Mesendoderm (in vitro differentiated cells): Measurements from ENCODE around the gene CNP.

Experiments used
- DNase-seq: peaks from one replicate; pipeline ENCODE4 v3.0.0; 2013
- H2AK5ac ChIP-seq: 2 replicates; pipeline ENCODE4 v1.6.1; 2013; ENCODE audit warnings: low read length, inconsistent platforms
- H2BK120ac ChIP-seq: 2 replicates; pipeline ENCODE4 v1.6.1; 2013; ENCODE audit warnings: low read depth, mild to moderate bottlenecking, low read length, moderate library complexity, mixed read lengths
- H2BK15ac ChIP-seq: replicated peaks from 2 replicates; pipeline ENCODE4 v1.6.1; 2013; ENCODE audit warnings: low read depth, mild to moderate bottlenecking, moderate library complexity
- H2BK5ac ChIP-seq: 2 replicates; pipeline ENCODE4 v1.6.1; 2013; ENCODE audit warnings: low read length, inconsistent platforms
- H3K18ac ChIP-seq: 2 replicates; pipeline ENCODE4 v1.6.1; 2013; ENCODE audit warnings: mild to moderate bottlenecking, low read length, mixed read lengths
- H3K23ac ChIP-seq: one replicate; pipeline ENCODE4 v1.6.1; 2013; ENCODE audit warnings: low read length
- H3K27ac ChIP-seq: 2 replicates; pipeline ENCODE4 v1.5.1; 2013; ENCODE audit warnings: low read depth, mild to moderate bottlenecking, inconsistent platforms, low read length, moderate library complexity
- H3K27me3 ChIP-seq: 2 replicates; pipeline ENCODE4 v1.6.1; 2013; ENCODE audit warnings: low read length, control low read depth, mild to moderate bottlenecking, inconsistent platforms; ENCODE audit not compliant: insufficient read depth, poor library complexity
- H3K36me3 ChIP-seq: 2 replicates; pipeline ENCODE4 v1.6.1; 2013; ENCODE audit warnings: low read length, inconsistent platforms; ENCODE audit not compliant: control insufficient read depth, insufficient read depth
- H3K4ac ChIP-seq: one replicate; pipeline ENCODE4 v1.6.1; 2013; ENCODE audit warnings: low read depth, mild to moderate bottlenecking, low read length, moderate library complexity
- H3K4me1 ChIP-seq: 2 replicates; pipeline ENCODE4 v1.6.1; 2013; ENCODE audit warnings: low read depth, low read length, inconsistent platforms; ENCODE audit not compliant: control insufficient read depth
- H3K4me2 ChIP-seq: 2 replicates; pipeline ENCODE4 v1.6.1; 2013; ENCODE audit warnings: low read length
- H3K4me3 ChIP-seq: 2 replicates; pipeline ENCODE4 v1.5.1; 2013; ENCODE audit warnings: mild to moderate bottlenecking, low read length
- H3K56ac ChIP-seq: one replicate; pipeline ENCODE4 v1.6.1; 2013; ENCODE audit warnings: low read length
- H3K79me1 ChIP-seq: 2 replicates; pipeline ENCODE4 v1.6.1; 2013; ENCODE audit warnings: low read length, inconsistent platforms
- H3K79me2 ChIP-seq: 2 replicates; pipeline ENCODE4 v1.6.1; 2013; ENCODE audit warnings: mild to moderate bottlenecking, low read length; ENCODE audit not compliant: control insufficient read depth, insufficient read depth
- H3K9ac ChIP-seq: 2 replicates; pipeline ENCODE4 v1.6.1; 2013; ENCODE audit warnings: low read length, inconsistent platforms
- H4K5ac ChIP-seq: one replicate; pipeline ENCODE4 v1.6.1; 2013; ENCODE audit warnings: low read length
- H4K8ac ChIP-seq: one replicate; pipeline ENCODE4 v1.6.1; 2013; ENCODE audit warnings: low read depth, mild to moderate bottlenecking, control low read depth, low read length, moderate library complexity
- WGBS: extraction: QIAGEN DNeasy Blood & Tissue Kit; methylation state at CpG from one replicate; pipeline ENCODE4 v1.1.7; 2013; ENCODE audit warnings: low lambda C conversion rate, missing lambda C conversion rate; ENCODE audit not compliant: insufficient coverage; ENCODE audit errors: extremely low coverage; 5-methylcytosine and 5-hydroxymethylcytosine counted together

CNP gene

DNA sequence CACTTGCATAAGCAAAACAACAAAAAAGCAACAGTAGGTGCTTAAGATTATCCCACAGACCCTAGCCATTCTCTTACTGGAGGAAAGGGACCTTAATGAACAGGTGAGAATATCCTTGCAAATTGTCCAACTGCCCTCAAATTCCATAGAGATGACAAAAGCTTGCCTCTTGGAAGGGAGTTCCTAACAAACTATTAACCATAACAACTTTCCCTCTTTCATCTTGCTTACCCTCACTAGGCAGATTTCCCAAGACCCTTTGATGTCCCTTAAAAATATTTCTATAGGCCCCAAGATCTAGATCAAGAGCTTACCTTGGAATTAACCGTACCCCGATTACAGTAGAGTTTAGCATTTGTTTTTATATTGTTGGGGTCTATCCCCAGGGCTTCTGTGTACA is 21.8 kb downstream of the CNP start:
- DNase-seq = no peak
- Histone ChIP-seq H2BK15ac (no peak overlapping the region), H3K27me3 (no peaks in the 10 kb centered on the region), H3K79me1 (no peaks in the 10 kb centered on the region), H2BK5ac (no peak overlapping the region), H2BK120ac (no peak overlapping the region), H3K79me2 (no peaks in the 10 kb centered on the region), H3K4me3 (no peak overlapping the region), H3K18ac (no peak overlapping the region), H2AK5ac (no peak overlapping the region), H4K8ac (no peak overlapping the region), H3K27ac (no peak overlapping the region), H3K36me3 (peaks cover 24% of the 10 kb centered on the region), H3K9ac (no peak overlapping the region), H3K4me1 (no peaks in the 10 kb centered on the region), H3K23ac (no peak overlapping the region), H3K4me2 (no peak overlapping the region), H3K56ac (no peak overlapping the region), H4K5ac (no peak overlapping the region), H3K4ac (no peak overlapping the region)
- WGBS = no CpG with 5 or more reads among the region's 2 CpGs

DNA sequence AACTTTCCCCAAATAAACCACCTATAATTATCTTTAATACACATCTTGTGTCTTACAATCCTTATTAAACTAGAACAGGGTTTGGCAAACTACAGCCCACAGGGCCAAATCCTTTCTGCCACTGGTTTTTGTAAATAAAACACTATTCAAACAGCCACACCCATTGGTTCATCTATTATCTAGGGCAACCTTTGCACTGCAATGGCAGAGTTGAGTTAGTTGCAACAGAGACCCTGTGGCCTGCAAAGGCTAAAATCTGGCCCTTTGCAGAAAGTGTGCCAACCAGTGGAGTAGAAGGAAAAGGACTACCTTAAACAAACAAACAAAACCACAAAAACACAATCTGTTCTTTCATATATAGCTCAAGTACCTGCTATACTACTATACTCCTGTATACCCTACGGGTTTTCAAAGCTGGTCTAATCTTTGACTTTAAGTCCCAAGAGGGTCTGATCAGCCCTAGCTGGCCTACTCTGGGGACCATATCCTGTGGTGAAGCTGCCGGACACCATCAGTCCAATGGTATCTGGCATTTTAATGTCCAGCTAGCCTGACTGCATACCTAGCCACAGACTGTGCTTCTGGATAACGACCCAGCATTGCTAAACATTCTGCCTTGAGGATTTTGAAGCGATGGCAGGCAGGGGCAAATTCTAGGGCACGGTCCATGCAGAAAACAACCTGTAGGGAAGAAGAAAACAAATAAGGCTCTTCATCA is 23.3 kb downstream of the CNP start:
- Histone ChIP-seq H3K23ac (no peak overlapping the region), H4K8ac (no peak overlapping the region), H3K4me1 (no peaks in the 10 kb centered on the region), H3K27ac (no peak overlapping the region), H3K27me3 (no peaks in the 10 kb centered on the region), H3K56ac (no peak overlapping the region), H3K4me3 (no peak overlapping the region), H3K4me2 (no peak overlapping the region), H2BK15ac (no peak overlapping the region), H4K5ac (no peak overlapping the region), H3K79me1 (no peaks in the 10 kb centered on the region), H2AK5ac (no peak overlapping the region), H2BK5ac (no peak overlapping the region), H3K36me3 (peaks cover 23% of the 10 kb centered on the region), H3K4ac (no peak overlapping the region), H3K9ac (no peak overlapping the region), H3K18ac (no peak overlapping the region), H3K79me2 (no peaks in the 10 kb centered on the region), H2BK120ac (no peak overlapping the region)
- no peak for DNase-seq
- WGBS = no CpG with 5 or more reads among the region's 5 CpGs

DNA sequence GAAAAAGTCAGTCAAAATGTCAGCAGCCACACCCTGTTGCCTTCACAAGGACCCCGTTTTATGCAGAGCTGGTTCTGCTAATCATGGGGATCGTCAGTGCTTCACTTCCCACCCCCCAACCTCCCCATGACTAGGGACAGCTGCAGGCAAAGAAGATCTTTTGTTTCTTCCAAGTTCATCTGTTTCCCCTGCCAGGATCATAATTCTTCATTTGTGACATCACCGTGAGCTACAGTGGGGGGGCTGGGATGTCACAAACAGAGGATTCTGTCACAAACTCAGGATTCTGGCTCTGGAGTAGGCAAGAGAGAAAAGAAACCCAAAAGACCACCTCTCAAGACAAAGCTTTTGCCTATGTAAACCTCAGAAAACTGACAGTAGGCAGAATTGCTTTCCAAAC is 26.0 kb downstream of the CNP start:
- no peak overlapping the region for H3K9ac ChIP-seq
- H3K4me1 ChIP-seq = no peaks in the 10 kb centered on the region
- no peak overlapping the region for H3K18ac ChIP-seq
- H4K5ac ChIP-seq = no peak overlapping the region
- no peak overlapping the region for H3K4me3 ChIP-seq
- H3K36me3 ChIP-seq = peaks cover 29% of the 10 kb centered on the region
- no peak overlapping the region for H3K4ac ChIP-seq
- H3K79me2 ChIP-seq = no peaks in the 10 kb centered on the region
- H2BK120ac ChIP-seq = no peak overlapping the region
- H3K4me2 ChIP-seq = no peak overlapping the region
- no peak overlapping the region for H4K8ac ChIP-seq
- no peak overlapping the region for H2BK5ac ChIP-seq
- no peak for DNase-seq
- no peaks in the 10 kb centered on the region for H3K79me1 ChIP-seq
- WGBS = no CpG with 5 or more reads among the region's 3 CpGs
- H3K23ac ChIP-seq = no peak overlapping the region
- H3K27me3 ChIP-seq = no peaks in the 10 kb centered on the region
- no peak overlapping the region for H2BK15ac ChIP-seq
- no peak overlapping the region for H2AK5ac ChIP-seq
- no peak overlapping the region for H3K56ac ChIP-seq
- no peak overlapping the region for H3K27ac ChIP-seq

DNA sequence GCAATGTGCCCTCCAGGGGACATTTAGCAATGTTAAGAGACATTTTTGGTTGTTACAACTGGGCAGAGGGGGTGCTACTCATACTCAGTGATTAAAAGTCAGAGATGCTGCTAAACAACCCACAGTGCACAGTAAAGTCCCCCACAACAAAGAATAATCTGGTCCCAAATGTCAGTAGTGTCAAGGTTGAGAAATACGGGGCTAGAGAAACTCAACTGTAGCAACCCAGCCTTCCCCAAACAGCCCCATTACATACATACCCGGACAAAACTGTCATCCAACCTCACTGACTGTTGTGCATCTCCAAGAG is 30.2 kb downstream of the CNP start:
- no peak overlapping the region for H3K9ac ChIP-seq
- H3K4me3 ChIP-seq = no peak overlapping the region
- WGBS = no CpG with 5 or more reads among the region's 2 CpGs
- H3K27me3 ChIP-seq = no peaks in the 10 kb centered on the region
- H4K8ac ChIP-seq = no peak overlapping the region
- no peaks in the 10 kb centered on the region for H3K4me1 ChIP-seq
- peaks cover 5% of the 10 kb centered on the region for H3K79me2 ChIP-seq
- DNase-seq = no peak
- H3K4me2 ChIP-seq = no peak overlapping the region
- no peak overlapping the region for H2BK15ac ChIP-seq
- no peak overlapping the region for H3K23ac ChIP-seq
- no peak overlapping the region for H3K18ac ChIP-seq
- no peak overlapping the region for H3K4ac ChIP-seq
- no peak overlapping the region for H2BK120ac ChIP-seq
- H2BK5ac ChIP-seq = no peak overlapping the region
- H4K5ac ChIP-seq = no peak overlapping the region
- H3K27ac ChIP-seq = no peak overlapping the region
- H3K36me3 ChIP-seq = peaks cover 16% of the 10 kb centered on the region
- H3K56ac ChIP-seq = no peak overlapping the region
- peaks cover 6% of the 10 kb centered on the region for H3K79me1 ChIP-seq
- H2AK5ac ChIP-seq = no peak overlapping the region

DNA sequence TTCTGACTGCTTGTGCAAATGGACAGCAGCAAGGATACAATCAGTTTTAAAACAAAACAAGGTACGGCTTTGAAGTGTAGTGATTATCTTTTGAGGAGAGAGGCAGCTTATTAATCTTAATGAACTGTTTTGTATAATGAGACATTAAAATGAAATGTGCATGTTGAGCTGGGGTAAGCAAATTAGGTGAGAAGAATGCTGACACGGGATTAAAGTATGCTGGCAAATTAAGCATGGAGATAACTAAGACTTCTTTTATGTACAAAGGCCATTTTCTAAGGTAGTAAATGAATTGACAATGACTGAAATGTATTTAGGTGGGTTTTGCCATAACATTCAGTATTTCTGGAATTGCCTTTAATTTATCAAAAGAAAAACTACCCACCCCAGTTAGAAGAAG is 31.9 kb downstream of the CNP start:
- Histone ChIP-seq H3K56ac (no peak overlapping the region), H2BK15ac (no peak overlapping the region), H3K27ac (no peak overlapping the region), H3K27me3 (no peaks in the 10 kb centered on the region), H2BK120ac (no peak overlapping the region), H3K4ac (no peak overlapping the region), H2AK5ac (no peak overlapping the region), H2BK5ac (no peak overlapping the region), H3K79me1 (peaks cover 17% of the 10 kb centered on the region), H4K8ac (no peak overlapping the region), H3K4me2 (no peak overlapping the region), H3K36me3 (peaks cover 13% of the 10 kb centered on the region), H3K18ac (no peak overlapping the region), H3K4me1 (no peaks in the 10 kb centered on the region), H3K23ac (no peak overlapping the region), H3K79me2 (peaks cover 21% of the 10 kb centered on the region), H4K5ac (no peak overlapping the region), H3K9ac (no peak overlapping the region), H3K4me3 (no peak overlapping the region)
- WGBS = no CpG with 5 or more reads among the region's 2 CpGs
- DNase-seq = no peak
